T-cell (primary cell): ENCODE data around the gene TTF2. TPM values are rescaled to one million over a fixed set of nuclear protein-coding genes. Genes with fewer than 3 reads are reported as not detected.

Experiments
- ATAC-seq, 4 experiments: fragments of 200-7000 bp in 3 of 4; fragments of 150-1000 bp in 1 of 4; cut with Tn5 transposase; replicated peaks in 1 of 4; 1 replicate in 3 of 4; 2 replicates in 1 of 4; pipeline ENCODE4 v1.10.0; 2021; ENCODE audit warnings: moderate library complexity in 3 of 4, mild to moderate bottlenecking in 2 of 4, moderate number of reproducible peaks in 1 of 4
- CTCF ChIA-PET, 2 donors: fragments of 300-600 bp; sonication (Branson Sonifier 250); formaldehyde crosslinking; loops; one replicate each; lab custom pipeline; 2022; ENCODE audit warnings: antibody characterized with exemption in 2 of 2; lab: Charles Lee
- POLR2A ChIA-PET, 2 donors: fragments of 300-600 bp; sonication (Branson Sonifier 250); formaldehyde crosslinking; loops; one replicate each; lab custom pipeline; 2022; ENCODE audit warnings: antibody characterized with exemption in 2 of 2; lab: Charles Lee
- DNase-seq, 35 experiments: peaks; one replicate each; pipeline versions ENCODE4 v3.0.0 to v3.0.0-alpha.2; 2013 to 2023
- H3K27ac ChIP-seq: one replicate; pipeline ENCODE4 v1.5.1; 2013; ENCODE audit warnings: low read length
- H3K27me3 ChIP-seq, 2 experiments: replicated peaks in 1 of 2; 1 replicate in 1 of 2; 2 replicates in 1 of 2; pipeline versions ENCODE4 v1.6.1 to v1.7.0; 2013; ENCODE audit warnings: low read length in 1 of 2, mixed read lengths in 1 of 2; ENCODE audit not compliant: control insufficient read depth in 2 of 2, insufficient read depth in 2 of 2; ENCODE audit errors: extremely low read depth in 1 of 2
- H3K36me3 ChIP-seq, 2 donors: 1 replicate in 1 of 2; 2 replicates in 1 of 2; pipeline versions ENCODE4 v1.6.1 to v1.7.0; 2013; ENCODE audit warnings: low read length in 1 of 2; ENCODE audit not compliant: control insufficient read depth in 2 of 2, insufficient read depth in 1 of 2; ENCODE audit errors: extremely low read depth in 1 of 2
- H3K4me1 ChIP-seq, 2 experiments: 1 replicate in 1 of 2; 2 replicates in 1 of 2; pipeline versions ENCODE4 v1.6.1 to v1.7.0; 2013; ENCODE audit warnings: low read length in 2 of 2, mixed read lengths in 1 of 2; ENCODE audit not compliant: insufficient read depth in 2 of 2, control insufficient read depth in 1 of 2; ENCODE audit errors: extremely low read depth in 1 of 2
- H3K4me3 ChIP-seq, 2 donors: 1 replicate in 1 of 2; 2 replicates in 1 of 2; pipeline versions ENCODE4 v1.5.1 to v1.7.0; 2013; ENCODE audit warnings: mild to moderate bottlenecking in 2 of 2, low read length in 1 of 2, moderate library complexity in 1 of 2; ENCODE audit not compliant: control insufficient read depth in 1 of 2; ENCODE audit errors: extremely low read depth in 1 of 2
- H3K9me3 ChIP-seq: 2 replicates; pipeline ENCODE4 v1.7.0; 2013
- H3K27ac Mint-ChIP-seq, 2 donors: one replicate each; pipeline ENCODE4 v1.8.0; 2020 to 2021; ENCODE audit warnings: mild to moderate bottlenecking in 2 of 2, mixed read lengths in 2 of 2
- H3K27me3 Mint-ChIP-seq, 2 donors: one replicate each; pipeline ENCODE4 v1.8.0; 2021 to 2022; ENCODE audit warnings: mixed read lengths in 2 of 2
- H3K36me3 Mint-ChIP-seq: one replicate; pipeline ENCODE4 v1.8.0; 2021; ENCODE audit warnings: mixed read lengths
- H3K4me1 Mint-ChIP-seq, 3 donors: one replicate each; pipeline ENCODE4 v1.8.0; 2020 to 2022; ENCODE audit warnings: mixed read lengths in 3 of 3, mild to moderate bottlenecking in 1 of 3
- H3K4me3 Mint-ChIP-seq, 3 donors: one replicate each; pipeline ENCODE4 v1.8.0; 2020 to 2022; ENCODE audit warnings: mild to moderate bottlenecking in 3 of 3, mixed read lengths in 3 of 3, moderate library complexity in 3 of 3
- H3K9me3 Mint-ChIP-seq, 3 donors: one replicate each; pipeline ENCODE4 v1.8.0; 2020 to 2022; ENCODE audit warnings: mixed read lengths in 3 of 3
- WGBS: methylation state at CpG from one replicate; pipeline ENCODE4 v1.1.5; 2013; ENCODE audit warnings: missing lambda C conversion rate; ENCODE audit not compliant: insufficient coverage; 5-methylcytosine and 5-hydroxymethylcytosine counted together
- total RNA-seq, 35 experiments: library from RNA in 6 of 35; stranded (reverse) in 6 of 35; fragments of 120-200 nt in 1 of 35; gene quantifications; one replicate each; pipeline versions ENCODE4 v1.2.1 to v1.2.4 and lab custom pipeline; 2013 to 2026

Gene TTF2
- total RNA-seq, 5 donors from 2014 or later (not counting 1 experiment from before 2014, with no cell fraction given), result 26.7 to 37.1 (median 33.8) TPM

GRCh38 chr1:117069220-117069844 lies 9.2 kb downstream of the TTF2 start:
- POLR2A ChIA-PET, result no interaction called here

GRCh38 chr1:117070124-117070523 lies 10.0 kb downstream of the TTF2 start:
- DNase-seq (no peak), ATAC-seq (no peak)
- no CpG with 5 or more reads among the region's 2 CpGs for WGBS
- Mint-ChIP-seq H3K36me3 (peaks cover 25% of the 10 kb centered on the region), H3K4me1 (peaks cover 2 to 21% (median 11%) of the 10 kb centered on the region in 3 donors), H3K4me3 (no peak overlapping the region), H3K27ac (no peak overlapping the region), H3K27me3 (no peaks in the 10 kb centered on the region), H3K9me3 (no peaks in the 10 kb centered on the region)
- no peaks in the 10 kb centered on the region for H3K27me3 ChIP-seq
- no peaks in the 10 kb centered on the region for H3K9me3 ChIP-seq
- ChIA-PET POLR2A (no interaction called here), CTCF (interaction anchor here (0.6 to 1.1 kb wide), 3 partner anchors 10 to 215 kb away, joined by 3 to 5 read pairs (median 4); no protein-coding TSS in a partner anchor)
- no peak overlapping the region for H3K27ac ChIP-seq
- H3K36me3 ChIP-seq, result peaks cover 5 to 15% of the 10 kb centered on the region in 2 donors
- no peaks in the 10 kb centered on the region for H3K4me1 ChIP-seq
- H3K4me3 ChIP-seq, result no peak overlapping the region

More at GRCh38 chr1:117069220-117069844, 9.2 kb downstream of the TTF2 start:
- H3K27me3 ChIP-seq, result no peaks in the 10 kb centered on the region
- H3K4me3 ChIP-seq, result no peak overlapping the region
- no peak overlapping the region for H3K27ac Mint-ChIP-seq
- no peak overlapping the region for H3K27ac ChIP-seq
- H3K4me3 Mint-ChIP-seq, result no peak overlapping the region
- CTCF ChIA-PET, result interaction anchor here (0.6 to 1.1 kb wide), 3 partner anchors 11 to 216 kb away, joined by 3 to 5 read pairs (median 4); no protein-coding TSS in a partner anchor
- no peaks in the 10 kb centered on the region for H3K4me1 ChIP-seq
- no peaks in the 10 kb centered on the region for H3K9me3 ChIP-seq
- H3K27me3 Mint-ChIP-seq, result no peaks in the 10 kb centered on the region
- ATAC-seq (no peak), DNase-seq (no peak)
- peaks cover 3 to 8% of the 10 kb centered on the region in 2 donors for H3K36me3 ChIP-seq
- peaks cover 2 to 21% (median 11%) of the 10 kb centered on the region in 3 donors for H3K4me1 Mint-ChIP-seq
- 80% methylated on average over 4 of the region's 4 CpGs for WGBS
- H3K9me3 Mint-ChIP-seq, result no peaks in the 10 kb centered on the region
- peaks cover 19% of the 10 kb centered on the region for H3K36me3 Mint-ChIP-seq

- WGBS, result 93% methylated on average over 3 of the region's 5 CpGs
- no peaks in the 10 kb centered on the region for H3K27me3 ChIP-seq
- no peak overlapping the region for H3K4me3 Mint-ChIP-seq
- no peaks in the 10 kb centered on the region for H3K9me3 ChIP-seq
- no peak overlapping the region for H3K27ac ChIP-seq
- H3K27me3 Mint-ChIP-seq, result no peaks in the 10 kb centered on the region
- peaks cover 61% of the 10 kb centered on the region for H3K36me3 Mint-ChIP-seq
- peaks cover 9 to 72% of the 10 kb centered on the region in 2 donors for H3K36me3 ChIP-seq
- H3K4me1 Mint-ChIP-seq, result peaks cover 0 to 13% (median 10%) of the 10 kb centered on the region in 3 donors
- ATAC-seq (no peak), DNase-seq (no peak)
- no peaks in the 10 kb centered on the region for H3K9me3 Mint-ChIP-seq
- ChIA-PET CTCF (interaction anchor here in 1 of 2 donors (1.3 kb wide), 1 partner anchor 52 kb away, joined by 3 read pairs; no protein-coding TSS in a partner anchor), POLR2A (no interaction called here)
- H3K4me3 ChIP-seq, result no peak overlapping the region
- H3K27ac Mint-ChIP-seq, result no peak overlapping the region
- H3K4me1 ChIP-seq, result no peaks in the 10 kb centered on the region
Measured at GRCh38 chr1:117076648-117077047, 16.5 kb downstream of the TTF2 start.

- H3K27ac Mint-ChIP-seq, result peak overlapping the region; percentile 1 to 80
- no peak overlapping the region for H3K4me3 Mint-ChIP-seq
- DNase-seq, result no peak
- POLR2A ChIA-PET, result no interaction called here
- no peaks in the 10 kb centered on the region for H3K27me3 ChIP-seq
- H3K9me3 ChIP-seq, result no peaks in the 10 kb centered on the region
- H3K27ac ChIP-seq, result no peak overlapping the region
- peaks cover 9 to 78% of the 10 kb centered on the region in 2 donors for H3K36me3 ChIP-seq
- ATAC-seq, result peak in 3 of 4 experiments; percentile 65 to 73 (median 70)
- CTCF ChIA-PET, result interaction anchor here in 1 of 2 donors (1.3 kb wide), 1 partner anchor 51 kb away, joined by 3 read pairs; no protein-coding TSS in a partner anchor
- H3K4me1 ChIP-seq, result no peaks in the 10 kb centered on the region
- H3K36me3 Mint-ChIP-seq, result peaks cover 64% of the 10 kb centered on the region
- 0% methylated on average over 1 of the region's 3 CpGs for WGBS
- H3K4me3 ChIP-seq, result no peak overlapping the region
- H3K9me3 Mint-ChIP-seq, result no peaks in the 10 kb centered on the region
- peaks cover 0 to 11% (median 10%) of the 10 kb centered on the region in 3 donors for H3K4me1 Mint-ChIP-seq
- no peaks in the 10 kb centered on the region for H3K27me3 Mint-ChIP-seq
Measured at GRCh38 chr1:117077267-117077666, 17.1 kb downstream of the TTF2 start.

GRCh38 chr1:117079737-117080136 lies 19.6 kb downstream of the TTF2 start:
- no peak overlapping the region for H3K4me3 Mint-ChIP-seq
- H3K4me1 Mint-ChIP-seq, result peaks cover 0 to 11% (median 10%) of the 10 kb centered on the region in 3 donors
- DNase-seq (no peak), ATAC-seq (no peak)
- Histone ChIP-seq H3K4me1 (no peaks in the 10 kb centered on the region), H3K36me3 (peaks cover 9 to 83% of the 10 kb centered on the region in 2 donors), H3K9me3 (no peaks in the 10 kb centered on the region), H3K27ac (no peak overlapping the region), H3K27me3 (no peaks in the 10 kb centered on the region), H3K4me3 (no peak overlapping the region)
- WGBS, result no CpG with 5 or more reads among the region's 6 CpGs
- H3K27ac Mint-ChIP-seq, result no peak overlapping the region
- ChIA-PET POLR2A (no interaction called here), CTCF (no interaction called here)
- H3K9me3 Mint-ChIP-seq, result no peaks in the 10 kb centered on the region
- H3K36me3 Mint-ChIP-seq, result peaks cover 65% of the 10 kb centered on the region
- H3K27me3 Mint-ChIP-seq, result no peaks in the 10 kb centered on the region

GRCh38 chr1:117084231-117084630 lies 24.1 kb downstream of the TTF2 start:
- Histone ChIP-seq H3K4me1 (no peaks in the 10 kb centered on the region), H3K27me3 (no peaks in the 10 kb centered on the region), H3K4me3 (no peak overlapping the region), H3K27ac (no peak overlapping the region), H3K36me3 (peaks cover 6 to 45% of the 10 kb centered on the region in 2 donors), H3K9me3 (no peaks in the 10 kb centered on the region)
- ChIA-PET POLR2A (no interaction called here), CTCF (no interaction called here)
- no peaks in the 10 kb centered on the region for H3K27me3 Mint-ChIP-seq
- no peak for DNase-seq
- no peaks in the 10 kb centered on the region for H3K9me3 Mint-ChIP-seq
- no peak for ATAC-seq
- H3K4me3 Mint-ChIP-seq, result no peak overlapping the region
- H3K4me1 Mint-ChIP-seq, result no peaks in the 10 kb centered on the region
- WGBS, result 76% methylated on average over 5 of the region's 6 CpGs
- H3K27ac Mint-ChIP-seq, result no peak overlapping the region
- peaks cover 43% of the 10 kb centered on the region for H3K36me3 Mint-ChIP-seq
